Endothelial cell of umbilical vein (primary cell): ENCODE results near the gene SYNDIG1. TPM values are rescaled to one million over a fixed set of nuclear protein-coding genes. Genes with fewer than 3 reads are reported as not detected.

ENCODE experiments used
- BruUV-seq: library from RNA; stranded (reverse); fragments of 400-500 nt; replicated peaks from 2 replicates; lab custom pipeline; 2021; lab: Mats Ljungman, UMichigan
- CTCF ChIA-PET: fragments of 300-600, 350-600 bp; sonication (Branson Sonifier 250); formaldehyde crosslinking; loops from one replicate; lab custom pipeline; 2021; ENCODE audit warnings: antibody characterized with exemption, inconsistent platforms; lab: Charles Lee
- POLR2A ChIA-PET: fragments of 300-600, 350-600 bp; sonication (Branson Sonifier 250); formaldehyde crosslinking; loops from one replicate; lab custom pipeline; 2021; ENCODE audit warnings: antibody characterized with exemption, inconsistent platforms; lab: Charles Lee
- DNase-seq: peaks from one replicate; pipeline ENCODE4 v3.0.0-alpha.2; 2011; ENCODE audit warnings: low read depth, low spot score
- FAIRE-seq: peaks from 2 replicates; lab custom pipeline; 2011; peaks lifted over from hg19 to GRCh38; lab: Jason Lieb, UNC
- H2AFZ ChIP-seq: 2 replicates; pipeline ENCODE4 v1.6.0; 2012; ENCODE audit warnings: low read depth, low read length, control low read depth, inconsistent platforms
- H3K27ac ChIP-seq: 2 replicates; pipeline ENCODE4 v1.5.1; 2011; ENCODE audit warnings: low read depth, mild to moderate bottlenecking, control low read depth, low read length, moderate library complexity; ENCODE audit not compliant: insufficient read depth
- H3K27me3 ChIP-seq, 2 experiments: 2 replicates each; pipeline versions ENCODE4 v1.6.0 to v1.6.1; 2011; ENCODE audit warnings: low read length in 2 of 2, mixed read lengths in 1 of 2; ENCODE audit not compliant: control insufficient read depth in 2 of 2, insufficient read depth in 2 of 2
- H3K36me3 ChIP-seq, 2 experiments: 2 replicates in 1 of 2; 3 replicates in 1 of 2; pipeline ENCODE4 v1.5.1; 2011; ENCODE audit warnings: low read length in 2 of 2, mild to moderate bottlenecking in 1 of 2, moderate library complexity in 1 of 2; ENCODE audit not compliant: control insufficient read depth in 2 of 2, insufficient read depth in 2 of 2; ENCODE audit errors: extremely low read depth in 1 of 2
- H3K4me1 ChIP-seq: 3 replicates; pipeline ENCODE4 v1.5.1; 2011; ENCODE audit warnings: mild to moderate bottlenecking, low read length; ENCODE audit not compliant: control insufficient read depth, insufficient read depth; ENCODE audit errors: extremely low read depth
- H3K4me2 ChIP-seq: 2 replicates; pipeline ENCODE4 v1.6.1; 2011; ENCODE audit warnings: low read length, control low read depth, mixed read lengths; ENCODE audit not compliant: insufficient read depth
- H3K4me3 ChIP-seq, 3 experiments: fragments of 200-600 bp in 1 of 3; sonication (generic), shearing (Covaris generic) in 1 of 3; replicated peaks in 1 of 3; 2 replicates each; pipeline ENCODE4 v1.5.1; 2011 to 2016; ENCODE audit warnings: control low read depth in 3 of 3, low read length in 3 of 3, mild to moderate bottlenecking in 2 of 3, inconsistent platforms in 1 of 3, low read depth in 1 of 3, moderate library complexity in 1 of 3; ENCODE audit not compliant: insufficient read depth in 1 of 3
- H3K79me2 ChIP-seq: 2 replicates; pipeline ENCODE4 v1.6.0; 2012; ENCODE audit warnings: low read length, inconsistent platforms; ENCODE audit not compliant: control insufficient read depth, insufficient read depth
- H3K9ac ChIP-seq: replicated peaks from 2 replicates; pipeline ENCODE3; 2011; ENCODE audit warnings: low read length, control low read depth; ENCODE audit not compliant: insufficient read depth; ENCODE audit errors: extremely low read depth
- H3K9me1 ChIP-seq: replicated peaks from 3 replicates; pipeline ENCODE4 v1.6.0; 2011; ENCODE audit warnings: mild to moderate bottlenecking, low read length; ENCODE audit not compliant: control insufficient read depth, insufficient read depth; ENCODE audit errors: extremely low read depth
- H3K9me3 ChIP-seq: replicated peaks from 2 replicates; pipeline ENCODE4 v1.5.1; 2012; ENCODE audit warnings: low read length, inconsistent platforms; ENCODE audit not compliant: control insufficient read depth, insufficient read depth
- H4K20me1 ChIP-seq: replicated peaks from 2 replicates; pipeline ENCODE3; 2011; ENCODE audit warnings: mild to moderate bottlenecking, low read length; ENCODE audit not compliant: control insufficient read depth, insufficient read depth; ENCODE audit errors: extremely low read depth
- EZH2 ChIP-seq: IDR thresholded peaks from 2 replicates; pipeline ENCODE4 v1.6.1; 2012; ENCODE audit warnings: borderline replicate concordance, low read depth, mild to moderate bottlenecking, moderate library complexity, low read length, inconsistent platforms; ENCODE audit not compliant: severe bottlenecking
- FOS ChIP-seq: IDR thresholded peaks from 2 replicates; pipeline ENCODE4 v1.6.1; 2011; ENCODE audit warnings: mild to moderate bottlenecking, low read length, moderate library complexity, borderline replicate concordance; ENCODE audit not compliant: insufficient read depth
- GATA2 ChIP-seq: IDR thresholded peaks from 2 replicates; pipeline ENCODE4 v1.7.0; 2011; ENCODE audit warnings: low read depth, mild to moderate bottlenecking, moderate library complexity, mixed read lengths, low read length; ENCODE audit not compliant: insufficient read length, insufficient read depth
- JUN ChIP-seq: IDR thresholded peaks from 2 replicates; pipeline ENCODE4 v1.6.1; 2011; ENCODE audit warnings: borderline replicate concordance, low read depth; ENCODE audit not compliant: insufficient read length, insufficient read depth
- MAX ChIP-seq: IDR thresholded peaks from 2 replicates; pipeline ENCODE4 v1.6.1; 2011; ENCODE audit not compliant: insufficient read depth, insufficient read length
- MYC ChIP-seq: IDR thresholded peaks from one replicate; pipeline ENCODE4 v1.6.1; 2011; ENCODE audit warnings: mild to moderate bottlenecking, low read depth, low read length
- POLR2A ChIP-seq: IDR thresholded peaks from 2 replicates; pipeline ENCODE4 v1.6.1; 2012; ENCODE audit warnings: low read depth, mild to moderate bottlenecking, control low read depth, low read length
- POLR2AphosphoS5 ChIP-seq: IDR thresholded peaks from 2 replicates; pipeline ENCODE4 v1.6.1; 2012; ENCODE audit warnings: low read depth, mild to moderate bottlenecking, control low read depth, low read length, moderate library complexity; ENCODE audit not compliant: insufficient read depth
- dilution Hi-C: fragments of 300-500 bp; cut with MboI; formaldehyde crosslinking; loops from one replicate; pipeline ENCODE4 v1.15.0; 2019; ENCODE audit warnings: low sequenced_read_pairs; ENCODE audit not compliant: extremely low pct_ligation_motif_present
- intact Hi-C: fragments of 100-400 bp; cut with micrococcal nuclease; formaldehyde crosslinking; loops from one replicate; pipeline ENCODE4 v1.10.0; 2022
- polyA plus RNA-seq, 4 experiments: library from polyadenylated mRNA; depleted of rRNA in 3 of 4; stranded (reverse) in 3 of 4; unstranded in 1 of 4; fragments of >200 nt; gene quantifications; 2 replicates each; pipeline versions ENCODE4 v1.2.1 to v1.2.3, GENCODE V29; 2011 to 2012; ENCODE audit warnings: missing spikeins in 1 of 4
- total RNA-seq: library from RNA; stranded (reverse); gene quantifications from 2 replicates; pipeline ENCODE4 v1.2.3, GENCODE V29; 2021
- TF ChIP-seq, protein P1 (sequence below), 2 donors: IDR thresholded peaks; 1 replicate in 1 of 2; 2 replicates in 1 of 2; pipeline ENCODE4 v1.5.1; 2011; ENCODE audit warnings: low read length in 2 of 2, mild to moderate bottlenecking in 2 of 2, moderate library complexity in 2 of 2, control low read depth in 1 of 2, inconsistent platforms in 1 of 2, low read depth in 1 of 2; ENCODE audit not compliant: insufficient read depth in 1 of 2; ENCODE audit errors: extremely low read depth in 1 of 2

Gene SYNDIG1
- total and polyA plus RNA-seq, 2 donors (not counting 3 experiments of a cell fraction or from before 2014, with no cell fraction given), result not detected

DNA sequence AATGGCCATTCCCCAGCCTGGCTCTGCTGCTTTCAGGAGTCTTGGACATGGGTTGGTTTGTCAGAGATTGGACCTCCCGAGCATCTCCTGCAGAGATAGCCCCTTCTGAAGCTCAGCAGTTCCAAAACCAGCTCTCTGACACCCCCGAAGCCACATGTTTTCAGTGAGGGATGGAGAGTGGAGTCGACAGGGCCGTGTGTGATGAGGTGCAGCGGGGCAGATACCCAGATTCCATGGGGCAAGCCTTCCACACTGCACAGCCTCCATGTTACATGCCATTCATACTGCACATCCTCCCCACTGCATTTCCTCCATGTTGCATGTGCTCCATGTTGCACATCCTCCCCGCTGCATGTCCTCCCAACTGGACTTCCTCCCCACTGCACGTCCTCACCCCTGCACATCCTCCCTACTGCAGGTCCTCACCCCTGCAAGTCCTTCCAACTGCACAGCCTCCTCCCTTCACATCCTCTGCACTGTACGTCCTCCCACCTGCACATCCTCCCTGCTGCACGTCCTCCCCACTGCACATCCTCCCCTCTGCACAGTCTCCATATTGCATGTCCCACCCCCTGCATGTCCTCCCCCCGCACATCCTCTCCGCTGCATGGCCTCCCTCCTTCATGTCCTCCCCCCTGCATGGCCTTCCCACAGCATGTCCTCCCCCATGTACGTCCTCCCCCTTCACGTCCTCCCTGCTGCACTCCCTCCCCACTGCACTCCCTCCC, 112.2 kb downstream of the SYNDIG1 start:
- dilution Hi-C loops (no loop called here), intact Hi-C loops (no loop called here)
- ChIA-PET POLR2A (no interaction called here), CTCF (no interaction called here)
- H3K9me1 ChIP-seq, result no peaks in the 10 kb centered on the region
- no peaks in the 10 kb centered on the region for H4K20me1 ChIP-seq
- no peak for TF ChIP-seq FOS
- no peak for TF ChIP-seq EZH2
- TF ChIP-seq MAX, result no peak
- TF ChIP-seq GATA2, result no peak
- FAIRE-seq (no peak), DNase-seq (no peak)
- BruUV-seq, result no TSS peak
- H2AFZ ChIP-seq, result no peak overlapping the region
- no peaks in the 10 kb centered on the region for H3K36me3 ChIP-seq
- no peak overlapping the region for H3K27ac ChIP-seq
- peaks cover 10% of the 10 kb centered on the region for H3K9me3 ChIP-seq
- no peak overlapping the region for H3K9ac ChIP-seq
- no peaks in the 10 kb centered on the region for H3K79me2 ChIP-seq
- H3K4me1 ChIP-seq, result no peaks in the 10 kb centered on the region
- no peak overlapping the region for H3K4me2 ChIP-seq
- H3K4me3 ChIP-seq, result no peak overlapping the region
- no peaks in the 10 kb centered on the region for H3K27me3 ChIP-seq

DNA sequence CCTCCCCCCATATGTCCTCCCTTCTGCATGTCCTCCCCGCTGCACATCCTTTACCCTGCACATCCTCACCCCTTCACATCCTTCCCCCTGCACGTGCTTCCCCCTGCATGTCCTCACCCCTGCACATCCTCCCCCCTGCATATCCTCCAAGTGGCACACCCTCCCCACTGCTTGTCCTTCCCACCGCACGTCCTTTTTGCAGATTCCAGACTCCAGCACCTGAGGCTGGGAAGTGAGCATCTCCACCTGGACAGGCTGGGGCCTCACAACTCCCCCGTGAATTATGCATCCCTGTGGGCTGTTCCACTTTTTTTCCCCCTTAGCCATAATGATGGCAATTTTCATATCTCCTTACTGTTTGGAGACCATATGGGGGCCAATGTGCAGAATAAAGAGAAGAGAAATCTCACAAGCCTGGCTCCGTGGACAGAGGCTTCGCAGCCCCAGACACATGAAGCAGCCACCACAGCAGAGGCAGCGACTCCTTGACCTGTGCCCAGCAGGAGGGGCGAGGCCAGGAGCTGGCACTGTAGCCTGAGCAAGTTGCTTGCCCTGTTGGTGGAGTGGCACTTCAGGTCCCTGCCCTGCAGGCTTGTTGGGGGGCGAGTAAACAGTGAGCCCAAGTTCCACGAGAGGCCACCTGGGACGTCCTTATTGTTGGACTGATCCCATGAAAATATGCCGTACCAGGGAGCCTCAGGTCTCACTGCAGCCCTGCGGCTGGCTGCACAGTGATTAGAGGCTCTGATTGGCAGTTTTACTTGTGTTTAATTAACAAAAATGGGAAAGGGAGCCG, 113.1 kb downstream of the SYNDIG1 start:
- H3K4me2 ChIP-seq, result no peak overlapping the region
- peaks cover 5% of the 10 kb centered on the region for H3K9me3 ChIP-seq
- intact Hi-C loops (no loop called here), dilution Hi-C loops (no loop called here)
- no peak overlapping the region for H3K27ac ChIP-seq
- no peak overlapping the region for H3K4me3 ChIP-seq
- H3K9me1 ChIP-seq, result no peaks in the 10 kb centered on the region
- FAIRE-seq, result no peak
- ChIA-PET POLR2A (no interaction called here), CTCF (no interaction called here)
- H4K20me1 ChIP-seq, result no peaks in the 10 kb centered on the region
- no peak overlapping the region for H3K9ac ChIP-seq
- TF ChIP-seq GATA2, result no peak
- no peak for TF ChIP-seq MAX
- no peak for TF ChIP-seq JUN
- TF ChIP-seq POLR2AphosphoS5, result no peak
- TF ChIP-seq POLR2A, result no peak
- no peak for TF ChIP-seq FOS
- TF ChIP-seq MYC, result no peak
- TF ChIP-seq, protein P1, sequence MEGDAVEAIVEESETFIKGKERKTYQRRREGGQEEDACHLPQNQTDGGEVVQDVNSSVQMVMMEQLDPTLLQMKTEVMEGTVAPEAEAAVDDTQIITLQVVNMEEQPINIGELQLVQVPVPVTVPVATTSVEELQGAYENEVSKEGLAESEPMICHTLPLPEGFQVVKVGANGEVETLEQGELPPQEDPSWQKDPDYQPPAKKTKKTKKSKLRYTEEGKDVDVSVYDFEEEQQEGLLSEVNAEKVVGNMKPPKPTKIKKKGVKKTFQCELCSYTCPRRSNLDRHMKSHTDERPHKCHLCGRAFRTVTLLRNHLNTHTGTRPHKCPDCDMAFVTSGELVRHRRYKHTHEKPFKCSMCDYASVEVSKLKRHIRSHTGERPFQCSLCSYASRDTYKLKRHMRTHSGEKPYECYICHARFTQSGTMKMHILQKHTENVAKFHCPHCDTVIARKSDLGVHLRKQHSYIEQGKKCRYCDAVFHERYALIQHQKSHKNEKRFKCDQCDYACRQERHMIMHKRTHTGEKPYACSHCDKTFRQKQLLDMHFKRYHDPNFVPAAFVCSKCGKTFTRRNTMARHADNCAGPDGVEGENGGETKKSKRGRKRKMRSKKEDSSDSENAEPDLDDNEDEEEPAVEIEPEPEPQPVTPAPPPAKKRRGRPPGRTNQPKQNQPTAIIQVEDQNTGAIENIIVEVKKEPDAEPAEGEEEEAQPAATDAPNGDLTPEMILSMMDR (IDR thresholded peaks at IDR 0.05; ENCODE audit: extremely low read depth in 1 of 2, insufficient read depth in 1 of 2, low read depth in 1 of 2, low read length in 2 of 2), result no peak
- no peak for TF ChIP-seq EZH2
- no peak for DNase-seq
- no peaks in the 10 kb centered on the region for H3K36me3 ChIP-seq
- no peaks in the 10 kb centered on the region for H3K4me1 ChIP-seq
- no TSS peak for BruUV-seq
- no peaks in the 10 kb centered on the region for H3K27me3 ChIP-seq
- no peaks in the 10 kb centered on the region for H3K79me2 ChIP-seq
- H2AFZ ChIP-seq, result no peak overlapping the region
